ENCODE results near the gene DCST1.
"Not testable (repeated sequence)": the region's sequence is repeated elsewhere in the genome, so short reads cannot be mapped to it uniquely, and the experiment has no call there.

DCST1 gene

DNA sequence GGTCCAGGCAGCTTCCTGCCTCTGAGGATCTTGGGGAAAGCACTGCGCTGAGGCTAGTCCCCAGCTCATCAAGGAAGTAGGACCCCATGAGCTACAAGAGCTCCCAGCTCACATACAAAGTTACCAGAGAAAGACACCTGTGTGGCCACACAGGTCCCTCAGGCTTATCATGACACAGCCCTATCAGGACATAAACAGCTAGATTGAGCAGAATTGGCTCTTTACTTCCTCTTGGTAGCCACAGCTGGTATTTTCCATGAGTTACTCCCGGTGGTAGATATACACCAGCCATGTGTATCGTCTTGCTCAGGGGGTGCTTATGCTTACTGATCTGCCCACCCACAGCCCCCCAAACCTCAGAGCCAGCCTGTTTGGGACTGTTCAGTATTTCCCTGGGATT lies 39.0 kb upstream of the DCST1 start:
- no peaks in the 10 kb centered on the region for H3K9me3 ChIP-seq (ENCODE audit: control insufficient read depth in 2 of 2, low read length in 2 of 2)
- H3K27me3 ChIP-seq (ENCODE audit: control insufficient read depth in 2 of 2, insufficient read depth in 2 of 2, low read length in 2 of 2) = no peaks in the 10 kb centered on the region
- no peak overlapping the region for H3K27ac ChIP-seq (ENCODE audit: low read depth in 2 of 2, low read length in 2 of 2)
- peaks cover 4 to 11% of the 10 kb centered on the region in 2 donors for H3K36me3 ChIP-seq (ENCODE audit: control insufficient read depth in 2 of 2, insufficient read depth in 2 of 2, low read length in 2 of 2)
- no peak overlapping the region for H3K4me3 ChIP-seq (ENCODE audit: low read length in 2 of 2)
- peaks cover 2 to 12% of the 10 kb centered on the region in 2 donors for H3K4me1 ChIP-seq (ENCODE audit: control insufficient read depth in 2 of 2, insufficient read depth in 2 of 2, low read length in 2 of 2)
- H3K9ac ChIP-seq (ENCODE audit: low read depth in 1 of 2, low read length in 2 of 2) = no peak overlapping the region

DNA sequence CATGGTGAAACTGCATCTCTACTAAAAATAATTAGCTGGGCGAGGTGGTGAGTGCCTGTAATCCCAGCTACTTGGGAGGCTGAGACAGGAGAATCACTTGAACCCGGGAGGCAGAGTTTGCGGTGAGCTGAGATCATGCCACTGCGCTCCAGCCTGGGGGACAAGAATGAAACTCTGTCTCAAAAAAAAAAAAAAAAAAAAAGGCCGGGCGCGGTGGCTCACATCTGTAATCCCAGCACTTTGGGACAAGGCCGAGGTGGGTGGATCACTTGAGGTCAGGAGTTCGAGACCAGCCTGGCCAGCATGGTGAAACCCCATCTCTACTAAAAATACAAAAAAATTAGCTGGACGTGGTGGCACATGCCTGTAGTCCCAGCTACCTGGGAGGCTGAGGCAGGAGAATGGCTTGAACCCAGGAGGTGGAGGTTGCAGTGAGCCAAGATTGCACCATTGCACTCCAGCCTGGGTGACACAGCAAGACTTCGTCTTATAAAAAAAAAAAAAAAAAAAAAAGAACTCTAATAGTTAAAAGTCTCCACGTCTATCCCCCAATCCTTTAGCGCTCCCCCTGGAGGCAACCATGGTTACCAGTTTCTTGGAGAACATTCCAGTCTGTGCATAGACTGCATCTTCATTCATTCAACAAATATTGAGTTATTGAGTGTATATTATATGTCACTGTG lies 38.2 kb upstream of the DCST1 start:
- not testable (repeated sequence) for H3K36me3 ChIP-seq (ENCODE audit: control insufficient read depth in 2 of 2, insufficient read depth in 2 of 2, low read length in 2 of 2); H3K9me3 ChIP-seq (ENCODE audit: control insufficient read depth in 2 of 2, low read length in 2 of 2); H3K27ac ChIP-seq (ENCODE audit: low read depth in 2 of 2, low read length in 2 of 2); H3K27me3 ChIP-seq (ENCODE audit: control insufficient read depth in 2 of 2, insufficient read depth in 2 of 2, low read length in 2 of 2); H3K4me3 ChIP-seq (ENCODE audit: low read length in 2 of 2); H3K9ac ChIP-seq (ENCODE audit: low read depth in 1 of 2, low read length in 2 of 2)
- H3K4me1 ChIP-seq (ENCODE audit: control insufficient read depth in 2 of 2, insufficient read depth in 2 of 2, low read length in 2 of 2) = peaks cover 8 to 19% of the 10 kb centered on the region in 2 donors

DNA sequence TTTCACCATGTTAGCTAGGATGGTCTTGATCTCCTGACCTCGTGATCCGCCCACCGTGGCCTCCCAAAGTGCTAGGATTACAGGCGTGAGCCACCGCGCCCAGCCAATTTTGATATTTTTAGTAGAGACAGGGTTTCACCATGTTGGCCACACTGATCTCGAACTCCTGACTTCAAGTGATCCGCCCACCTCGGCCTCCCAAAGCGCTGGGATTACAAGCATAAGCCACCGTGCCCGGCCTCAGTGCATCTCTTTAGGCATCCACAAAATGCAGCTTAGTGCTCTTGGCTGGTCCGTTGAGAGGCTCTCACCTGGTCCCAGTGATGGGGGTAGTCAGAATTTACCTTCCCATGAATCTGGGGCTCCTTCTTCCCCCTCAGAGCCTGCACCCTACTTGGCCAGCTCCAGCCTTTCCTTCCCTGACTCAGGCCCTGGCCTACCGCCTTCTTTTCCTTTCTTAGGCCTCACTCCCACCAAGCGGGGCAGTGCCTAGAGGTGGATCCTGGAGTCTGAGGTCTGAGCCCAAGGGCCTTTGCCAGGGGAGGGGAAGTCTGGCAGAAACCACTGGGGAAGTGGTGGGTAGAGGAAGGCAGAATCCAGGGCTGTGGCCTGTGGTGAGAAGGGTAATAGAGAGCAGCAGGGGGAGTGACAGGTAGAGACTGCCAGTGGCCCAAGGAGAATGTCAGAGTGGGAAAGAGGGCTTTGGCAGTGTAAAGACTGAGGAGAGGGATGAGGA lies 36.5 kb upstream of the DCST1 start:
- Histone ChIP-seq H3K36me3 (ENCODE audit: control insufficient read depth in 2 of 2, insufficient read depth in 2 of 2, low read length in 2 of 2) (peaks cover 0 to 2% of the 10 kb centered on the region in 2 donors), H3K9me3 (ENCODE audit: control insufficient read depth in 2 of 2, low read length in 2 of 2) (no peaks in the 10 kb centered on the region), H3K27ac (ENCODE audit: low read depth in 2 of 2, low read length in 2 of 2) (no peak overlapping the region), H3K27me3 (ENCODE audit: control insufficient read depth in 2 of 2, insufficient read depth in 2 of 2, low read length in 2 of 2) (no peaks in the 10 kb centered on the region), H3K4me1 (ENCODE audit: control insufficient read depth in 2 of 2, insufficient read depth in 2 of 2, low read length in 2 of 2) (peaks cover 8 to 21% of the 10 kb centered on the region in 2 donors), H3K4me3 (ENCODE audit: low read length in 2 of 2) (no peak overlapping the region), H3K9ac (ENCODE audit: low read depth in 1 of 2, low read length in 2 of 2) (no peak overlapping the region)

DNA sequence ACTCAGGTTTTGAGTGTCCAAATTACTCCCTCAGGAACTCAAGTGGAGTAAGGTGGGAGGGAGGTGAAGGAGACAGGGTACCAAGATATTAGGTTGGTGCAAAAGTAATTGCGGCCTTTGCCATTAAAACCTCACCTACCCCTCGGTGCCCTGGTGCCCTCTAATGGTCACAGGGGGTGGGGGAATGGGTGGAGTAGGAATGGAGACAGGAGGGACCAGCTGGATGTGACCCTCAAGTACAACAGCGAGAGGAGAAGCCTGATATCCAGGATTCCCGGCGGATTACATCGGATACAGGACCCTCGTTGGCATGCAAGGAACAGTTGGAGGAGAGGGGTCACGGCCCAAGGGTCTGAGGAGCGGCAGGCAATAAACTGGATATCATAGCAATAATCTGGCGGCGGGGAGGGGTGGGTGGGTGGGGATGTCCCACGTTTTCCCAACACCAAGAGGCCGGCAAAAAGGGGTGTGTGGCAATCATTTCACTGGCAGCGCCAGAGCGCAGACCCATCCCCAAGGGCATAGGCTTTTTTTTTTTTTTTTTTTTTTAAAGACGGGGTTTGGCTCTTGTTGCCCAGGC lies 35.3 kb upstream of the DCST1 start:
- Histone ChIP-seq H3K36me3 (ENCODE audit: control insufficient read depth in 2 of 2, insufficient read depth in 2 of 2, low read length in 2 of 2) (peaks cover 0 to 3% of the 10 kb centered on the region in 2 donors), H3K27me3 (ENCODE audit: control insufficient read depth in 2 of 2, insufficient read depth in 2 of 2, low read length in 2 of 2) (no peaks in the 10 kb centered on the region), H3K4me1 (ENCODE audit: control insufficient read depth in 2 of 2, insufficient read depth in 2 of 2, low read length in 2 of 2) (peaks cover 8 to 21% of the 10 kb centered on the region in 2 donors), H3K4me3 (ENCODE audit: low read length in 2 of 2) (no peak overlapping the region), H3K27ac (ENCODE audit: low read depth in 2 of 2, low read length in 2 of 2) (no peak overlapping the region), H3K9ac (ENCODE audit: low read depth in 1 of 2, low read length in 2 of 2) (no peak overlapping the region), H3K9me3 (ENCODE audit: control insufficient read depth in 2 of 2, low read length in 2 of 2) (no peaks in the 10 kb centered on the region)

DNA sequence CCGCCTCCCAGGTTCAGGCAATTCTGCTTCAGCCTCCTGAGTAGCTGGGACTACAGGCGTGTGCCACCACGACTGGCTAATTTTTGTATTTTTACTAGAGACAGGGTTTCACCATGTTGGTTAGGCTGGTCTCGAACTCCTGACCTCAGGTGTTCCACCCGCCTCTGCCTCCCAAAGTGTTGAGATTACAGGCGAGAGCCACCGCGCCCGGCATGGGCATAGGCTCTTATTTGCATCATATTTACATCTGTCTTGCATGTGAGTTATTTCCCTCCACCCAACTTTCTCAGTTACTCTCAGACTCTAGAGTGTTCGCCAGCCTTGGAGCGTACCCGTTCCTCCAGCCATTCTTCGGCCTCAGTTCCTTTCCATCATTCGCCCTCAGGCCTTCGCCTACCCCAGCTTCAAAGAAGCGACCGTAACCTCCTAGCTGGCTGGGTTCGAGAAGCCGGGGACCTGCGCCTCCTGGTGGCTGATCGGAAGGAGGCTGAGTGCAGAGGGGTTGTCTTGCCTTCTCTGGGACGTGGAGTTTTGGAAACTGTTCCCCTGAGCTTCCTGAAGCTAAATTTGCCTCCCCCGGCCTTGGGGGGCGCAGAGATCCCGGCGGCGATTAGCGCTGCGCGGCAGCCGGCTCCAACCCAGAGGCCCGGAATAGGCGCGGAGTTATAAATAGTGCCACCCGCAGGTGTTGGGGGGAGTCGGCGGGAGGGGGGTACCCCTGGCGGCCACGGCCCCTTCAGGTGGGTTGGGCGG lies 34.6 kb upstream of the DCST1 start:
- Histone ChIP-seq H3K27me3 (ENCODE audit: control insufficient read depth in 2 of 2, insufficient read depth in 2 of 2, low read length in 2 of 2) (no peaks in the 10 kb centered on the region), H3K4me3 (ENCODE audit: low read length in 2 of 2) (peak overlapping the region; percentile 40 to 66), H3K9ac (ENCODE audit: low read depth in 1 of 2, low read length in 2 of 2) (peak overlapping the region in 1 of 2 donors; percentile 46), H3K27ac (ENCODE audit: low read depth in 2 of 2, low read length in 2 of 2) (peak overlapping the region; percentile 7 to 99), H3K4me1 (ENCODE audit: control insufficient read depth in 2 of 2, insufficient read depth in 2 of 2, low read length in 2 of 2) (peaks cover 8 to 21% of the 10 kb centered on the region in 2 donors), H3K9me3 (ENCODE audit: control insufficient read depth in 2 of 2, low read length in 2 of 2) (no peaks in the 10 kb centered on the region), H3K36me3 (ENCODE audit: control insufficient read depth in 2 of 2, insufficient read depth in 2 of 2, low read length in 2 of 2) (peaks cover 0 to 3% of the 10 kb centered on the region in 2 donors)

DNA sequence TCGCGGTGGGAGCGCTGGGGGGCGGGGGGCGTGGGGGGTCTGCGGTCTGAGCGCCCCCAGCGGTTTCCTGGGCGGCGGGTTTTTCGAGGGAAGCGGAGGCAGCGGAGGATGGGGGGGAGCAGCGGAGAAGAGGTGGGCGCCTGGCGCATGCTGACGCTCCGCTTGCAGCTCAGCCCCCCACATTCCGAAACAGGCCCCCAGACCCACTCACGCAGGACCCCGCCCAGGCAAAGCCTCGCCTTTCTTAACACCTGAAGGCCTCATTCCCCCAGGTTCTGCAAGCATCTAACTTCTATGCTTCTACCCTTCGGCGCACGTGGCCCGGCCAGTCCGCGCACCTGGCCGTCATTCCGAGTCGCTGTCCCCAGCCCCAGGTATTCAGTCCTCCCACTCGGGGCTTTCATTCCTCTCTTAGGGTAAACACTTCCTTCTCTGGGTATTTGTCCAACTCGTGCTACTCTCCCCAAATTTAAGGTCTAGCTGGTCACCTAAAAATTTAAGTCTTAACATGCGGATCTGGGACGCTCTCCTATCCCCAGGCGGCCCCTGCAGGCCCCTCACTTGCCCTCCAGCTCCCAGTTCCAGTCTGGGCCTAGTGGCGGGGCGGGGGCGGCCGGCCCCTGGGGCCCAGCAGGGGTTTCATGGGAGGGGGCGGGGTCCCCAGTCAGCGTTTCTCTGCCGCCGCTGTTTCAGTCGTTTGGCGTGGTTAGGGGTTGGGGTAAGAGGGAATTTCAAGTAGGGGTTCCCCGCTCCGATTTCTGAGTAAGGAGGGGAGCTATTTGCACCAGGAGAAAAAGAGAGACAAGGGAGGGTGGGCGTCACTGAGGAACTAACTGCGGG lies 33.8 kb upstream of the DCST1 start:
- H3K9me3 ChIP-seq (ENCODE audit: control insufficient read depth in 2 of 2, low read length in 2 of 2) = no peaks in the 10 kb centered on the region
- peak overlapping the region; percentile 99 for H3K27ac ChIP-seq (ENCODE audit: low read depth in 2 of 2, low read length in 2 of 2)
- peaks cover 0 to 3% of the 10 kb centered on the region in 2 donors for H3K36me3 ChIP-seq (ENCODE audit: control insufficient read depth in 2 of 2, insufficient read depth in 2 of 2, low read length in 2 of 2)
- no peaks in the 10 kb centered on the region for H3K27me3 ChIP-seq (ENCODE audit: control insufficient read depth in 2 of 2, insufficient read depth in 2 of 2, low read length in 2 of 2)
- peak overlapping the region; percentile 87 to 88 for H3K4me3 ChIP-seq (ENCODE audit: low read length in 2 of 2)
- H3K4me1 ChIP-seq (ENCODE audit: control insufficient read depth in 2 of 2, insufficient read depth in 2 of 2, low read length in 2 of 2) = peaks cover 16 to 29% of the 10 kb centered on the region in 2 donors
- peak overlapping the region; percentile 89 to 92 for H3K9ac ChIP-seq (ENCODE audit: low read depth in 1 of 2, low read length in 2 of 2)

- H3K9ac ChIP-seq (ENCODE audit: low read depth in 1 of 2, low read length in 2 of 2) = peak overlapping the region; percentile 89 to 93
- H3K9me3 ChIP-seq (ENCODE audit: control insufficient read depth in 2 of 2, low read length in 2 of 2) = no peaks in the 10 kb centered on the region
- H3K27ac ChIP-seq (ENCODE audit: low read depth in 2 of 2, low read length in 2 of 2) = peak overlapping the region; percentile 99
- H3K4me1 ChIP-seq (ENCODE audit: control insufficient read depth in 2 of 2, insufficient read depth in 2 of 2, low read length in 2 of 2) = peaks cover 20 to 34% of the 10 kb centered on the region in 2 donors
- peaks cover 0 to 3% of the 10 kb centered on the region in 2 donors for H3K36me3 ChIP-seq (ENCODE audit: control insufficient read depth in 2 of 2, insufficient read depth in 2 of 2, low read length in 2 of 2)
- no peaks in the 10 kb centered on the region for H3K27me3 ChIP-seq (ENCODE audit: control insufficient read depth in 2 of 2, insufficient read depth in 2 of 2, low read length in 2 of 2)
- H3K4me3 ChIP-seq (ENCODE audit: low read length in 2 of 2) = peak overlapping the region; percentile 87 to 88
Observed at GRCh38 chr1:155000411-155000725, 33.3 kb upstream of the DCST1 start.

GRCh38 chr1:155000726-155001424 lies 32.7 kb upstream of the DCST1 start:
- H3K27me3 ChIP-seq (ENCODE audit: control insufficient read depth in 2 of 2, insufficient read depth in 2 of 2, low read length in 2 of 2) = no peaks in the 10 kb centered on the region
- H3K36me3 ChIP-seq (ENCODE audit: control insufficient read depth in 2 of 2, insufficient read depth in 2 of 2, low read length in 2 of 2) = peaks cover 0 to 3% of the 10 kb centered on the region in 2 donors
- H3K9me3 ChIP-seq (ENCODE audit: control insufficient read depth in 2 of 2, low read length in 2 of 2) = no peaks in the 10 kb centered on the region
- H3K9ac ChIP-seq (ENCODE audit: low read depth in 1 of 2, low read length in 2 of 2) = peak overlapping the region; percentile 89 to 93
- H3K4me1 ChIP-seq (ENCODE audit: control insufficient read depth in 2 of 2, insufficient read depth in 2 of 2, low read length in 2 of 2) = peaks cover 25 to 38% of the 10 kb centered on the region in 2 donors
- peak overlapping the region; percentile 87 to 88 for H3K4me3 ChIP-seq (ENCODE audit: low read length in 2 of 2)
- H3K27ac ChIP-seq (ENCODE audit: low read depth in 2 of 2, low read length in 2 of 2) = peak overlapping the region; percentile 99

GRCh38 chr1:155001425-155001674 lies 32.3 kb upstream of the DCST1 start:
- peak overlapping the region; percentile 89 to 93 for H3K9ac ChIP-seq (ENCODE audit: low read depth in 1 of 2, low read length in 2 of 2)
- peak overlapping the region; percentile 99 for H3K27ac ChIP-seq (ENCODE audit: low read depth in 2 of 2, low read length in 2 of 2)
- H3K4me1 ChIP-seq (ENCODE audit: control insufficient read depth in 2 of 2, insufficient read depth in 2 of 2, low read length in 2 of 2) = peaks cover 30 to 38% of the 10 kb centered on the region in 2 donors
- peaks cover 0 to 3% of the 10 kb centered on the region in 2 donors for H3K36me3 ChIP-seq (ENCODE audit: control insufficient read depth in 2 of 2, insufficient read depth in 2 of 2, low read length in 2 of 2)
- H3K27me3 ChIP-seq (ENCODE audit: control insufficient read depth in 2 of 2, insufficient read depth in 2 of 2, low read length in 2 of 2) = no peaks in the 10 kb centered on the region
- no peaks in the 10 kb centered on the region for H3K9me3 ChIP-seq (ENCODE audit: control insufficient read depth in 2 of 2, low read length in 2 of 2)
- H3K4me3 ChIP-seq (ENCODE audit: low read length in 2 of 2) = peak overlapping the region; percentile 87 to 88

Data from mucosa of rectum (tissue), 2 donors.